ENCODE results near the gene ANKRD18A.
"Not testable (repeated sequence)": the region's sequence is repeated elsewhere in the genome, so short reads cannot be mapped to it uniquely, and the experiment has no call there.

ANKRD18A gene

DNA sequence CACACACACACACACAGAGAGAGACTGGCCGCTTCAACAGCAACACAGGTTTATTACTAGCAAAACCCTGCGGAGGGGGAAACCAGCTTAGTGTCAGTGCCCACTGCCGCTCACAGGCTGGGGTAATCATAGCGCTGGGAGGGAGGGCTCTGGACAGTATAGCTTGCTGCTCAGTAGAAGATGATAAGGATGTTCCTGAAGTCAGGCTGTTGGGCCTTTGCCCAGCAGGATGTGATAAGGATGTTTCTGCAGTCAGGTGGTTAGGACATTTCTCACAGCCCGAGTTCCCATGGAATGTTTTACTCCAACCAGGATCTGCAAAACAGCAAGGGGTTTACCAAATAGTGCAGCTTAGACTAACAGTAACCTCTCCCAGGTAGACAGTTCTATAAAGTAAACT is 79.9 kb downstream of the ANKRD18A start:
- DNase-seq (ENCODE audit: low read depth in 2 of 2), result not testable (repeated sequence)

DNA sequence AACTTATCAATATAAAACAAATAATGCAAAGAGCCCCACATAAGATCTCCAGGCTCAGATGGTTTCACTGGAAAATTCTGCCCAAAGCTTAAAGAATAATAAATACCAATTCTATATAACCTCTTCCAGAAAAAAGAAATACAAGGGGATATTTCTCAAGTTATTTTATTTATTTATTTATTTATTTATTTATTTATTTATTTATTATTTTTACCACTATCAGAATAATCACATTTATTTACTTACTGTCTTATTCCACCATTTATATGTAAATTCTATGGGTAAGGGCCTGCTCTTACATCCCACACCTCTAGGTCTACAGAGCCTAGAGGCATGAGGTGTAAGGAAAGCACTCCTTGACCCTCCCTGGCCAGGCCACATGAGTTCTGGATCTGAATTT is 91.1 kb downstream of the ANKRD18A start:
- no peak for DNase-seq (ENCODE audit: low read depth in 2 of 2)

DNA sequence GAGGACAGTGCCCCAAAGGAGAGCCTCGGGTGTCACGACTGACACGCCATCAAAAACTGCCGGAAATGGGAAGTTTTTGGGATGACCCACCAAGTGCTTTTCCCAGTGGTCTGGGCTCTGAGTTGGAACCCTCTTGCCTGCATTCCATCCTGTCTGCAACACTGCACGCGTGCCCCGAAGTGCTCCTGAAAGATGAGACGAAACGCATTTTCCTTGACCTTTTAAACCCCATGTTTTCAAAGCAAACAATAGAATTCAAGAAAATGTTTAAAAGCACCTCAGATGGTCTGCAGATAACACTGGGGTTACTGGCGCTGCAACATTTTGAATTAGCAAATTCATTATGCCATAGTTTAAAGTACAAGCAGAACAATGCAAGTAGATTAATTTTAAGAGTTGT is 92.9 kb downstream of the ANKRD18A start:
- no peak for DNase-seq (ENCODE audit: low read depth in 2 of 2)

DNA sequence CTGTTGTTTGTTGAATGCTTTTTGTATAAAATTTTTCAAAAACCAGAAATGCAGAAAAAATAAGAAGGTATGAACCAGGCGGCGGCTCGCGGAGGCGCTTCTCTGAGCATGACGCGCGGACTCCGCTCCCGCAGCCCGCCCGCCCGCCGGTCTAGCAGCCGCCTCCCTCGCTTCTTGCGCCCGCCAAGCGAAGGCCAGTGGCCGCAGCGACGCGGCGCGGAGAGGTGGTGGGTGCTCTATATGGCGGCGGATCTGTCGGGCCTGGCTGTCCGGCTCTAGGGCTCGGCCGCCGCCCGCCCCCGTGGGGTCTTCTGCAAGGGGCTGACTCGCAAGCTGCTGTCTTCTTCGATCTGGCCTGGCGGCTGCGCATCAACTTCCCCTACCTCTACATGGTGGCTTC is 93.8 kb downstream of the ANKRD18A start:
- DNase-seq (ENCODE audit: low read depth in 2 of 2), result no peak

- no peak for DNase-seq (ENCODE audit: low read depth in 2 of 2)
Observed at GRCh38 chr9:38523121-38523520, 97.3 kb downstream of the ANKRD18A start.

DNA sequence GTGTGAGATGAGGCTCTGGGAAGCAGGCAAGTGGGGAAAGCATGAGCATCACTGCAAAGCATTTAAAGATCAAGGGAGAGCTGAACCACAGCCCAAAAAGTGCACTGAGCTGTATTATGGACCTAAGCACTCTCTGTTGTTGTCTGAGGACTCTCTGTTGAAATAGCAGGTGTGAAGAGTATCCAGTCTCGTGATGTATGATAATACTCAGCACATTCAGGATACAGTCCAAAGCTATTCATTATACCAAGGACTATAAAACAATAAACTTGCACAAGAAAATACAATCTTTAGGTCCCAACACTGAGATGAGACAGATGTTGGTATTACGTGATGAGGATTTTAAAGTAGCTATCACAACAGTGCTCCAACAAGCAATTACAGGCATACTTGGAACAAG is 98.6 kb downstream of the ANKRD18A start:
- no peak for DNase-seq (ENCODE audit: low read depth in 2 of 2)

All from stimulated activated CD8-positive, alpha-beta memory T cell treated with anti-CD3 and anti-CD28 coated beads, Interleukin-2, amount 100 ng/mL, for 1 hour (primary cell).